Suprapubic skin (tissue), 3 donors: ENCODE results near the gene MYB.

Experiments used
- CTCF ChIP-seq, 2 donors: fragments of 200-600 bp in 1 of 2; fragments of 450-650 bp in 1 of 2; sonication (generic) in 1 of 2; IDR thresholded peaks; one replicate each; pipeline ENCODE4 v1.5.1; 2016 to 2019; ENCODE audit warnings: antibody characterized with exemption in 2 of 2, mild to moderate bottlenecking in 1 of 2, moderate library complexity in 1 of 2
- POLR2A ChIP-seq, 2 donors: fragments of 450-650 bp; IDR thresholded peaks; one replicate each; pipeline ENCODE4 v1.6.1; 2017; ENCODE audit warnings: antibody characterized with exemption in 2 of 2, mild to moderate bottlenecking in 2 of 2, moderate library complexity in 2 of 2

- TF ChIP-seq POLR2A (IDR thresholded peaks at IDR 0.05) (no peak), CTCF (IDR thresholded peaks at IDR 0.05) (no peak)
Observed at GRCh38 chr6:135244805-135245204, 63.7 kb downstream of the MYB start.
